ENCODE data around the gene TSPAN18. TPM values are rescaled to one million over a fixed set of nuclear protein-coding genes. Genes with fewer than 3 reads are reported as not detected.

Gene TSPAN18
- total and polyA plus RNA-seq, 2 of the 4 experiments (the other 2 are of a cell fraction), result 0.36 to 1.1 TPM

DNA sequence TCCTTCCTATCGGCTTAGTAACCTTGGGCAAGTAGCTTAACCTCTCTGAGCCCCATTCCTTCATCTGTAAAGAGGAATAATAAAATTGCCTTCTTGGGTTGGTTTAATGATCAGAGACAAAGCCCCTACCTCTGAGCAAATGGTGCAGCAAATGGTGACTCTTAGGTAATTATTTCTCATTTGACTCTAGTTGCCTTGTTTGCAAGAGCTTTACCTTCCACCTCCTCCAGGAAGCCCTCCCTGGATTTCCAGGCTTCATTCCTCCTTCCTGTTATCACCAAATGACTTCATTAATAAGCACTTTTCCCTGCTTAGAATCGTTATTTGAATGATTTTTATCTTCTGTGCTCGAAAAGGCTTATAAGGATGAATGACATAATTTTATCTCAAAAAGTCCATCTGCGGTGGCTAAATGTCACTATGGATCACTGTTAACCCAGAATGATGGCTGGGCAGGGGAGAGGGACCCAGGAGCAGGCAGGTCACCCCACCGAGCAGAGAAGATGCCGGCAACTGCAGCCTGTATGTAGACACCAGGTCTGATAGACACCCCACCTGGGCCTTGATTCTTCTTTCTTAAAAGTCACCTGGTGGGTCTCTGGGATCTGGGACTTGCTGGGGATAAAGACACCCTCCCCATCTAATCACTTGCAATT, 106.6 kb downstream of the TSPAN18 start:
- Histone ChIP-seq H3K4me1 (ENCODE audit: control insufficient read depth, insufficient read depth, low read length) (peaks cover 2% of the 10 kb centered on the region), H3K56ac (ENCODE audit: extremely low read depth, insufficient read depth, low read length) (no peak overlapping the region), H3K9ac (ENCODE audit: low read depth, low read length) (no peak overlapping the region), H2BK20ac (ENCODE audit: low read depth, low read length) (no peak overlapping the region), H3K23ac (ENCODE audit: low read depth, low read length) (no peak overlapping the region), H3K79me1 (ENCODE audit: low read depth in 1 of 2, low read length in 2 of 2) (no peaks in the 10 kb centered on the region), H3K9me1 (ENCODE audit: insufficient read depth, low read length) (no peaks in the 10 kb centered on the region), H4K8ac (ENCODE audit: low read depth in 2 of 2, low read length in 2 of 2) (no peak overlapping the region), H2BK120ac (ENCODE audit: low read depth, low read length) (no peak overlapping the region), H3K36me3 (ENCODE audit: control insufficient read depth, insufficient read depth, low read length) (no peaks in the 10 kb centered on the region), H2BK5ac (ENCODE audit: low read depth, low read length, poor library complexity, severe bottlenecking) (no peak overlapping the region), H2AK9ac (replicated peaks; ENCODE audit: low read depth, low read length, poor library complexity) (no peak overlapping the region), H2AFZ (replicated peaks; ENCODE audit: low read length, poor library complexity) (no peak overlapping the region), H3K18ac (ENCODE audit: low read depth, low read length) (no peak overlapping the region), H3K14ac (replicated peaks; ENCODE audit: low read depth, low read length) (no peak overlapping the region), H3K4ac (ENCODE audit: low read depth, low read length) (no peak overlapping the region), H3K4me3 (ENCODE audit: insufficient read depth, low read depth, low read length) (no peak overlapping the region), H3K27me3 (ENCODE audit: control insufficient read depth, insufficient read depth, low read length) (peaks cover 21% of the 10 kb centered on the region), H3K4me2 (ENCODE audit: low read depth, low read length) (no peak overlapping the region), H2AK5ac (ENCODE audit: low read depth, low read length) (no peak overlapping the region), H3K27ac (ENCODE audit: insufficient read depth, low read length) (no peak overlapping the region), H3K9me3 (ENCODE audit: control insufficient read depth, insufficient read depth, low read length) (no peaks in the 10 kb centered on the region), H4K91ac (ENCODE audit: insufficient read depth, low read depth, low read length) (peak overlapping the region; percentile 0; the same call in 1 of the 2 replicates), H4K5ac (ENCODE audit: low read depth, low read length) (no peak overlapping the region), H2BK15ac (ENCODE audit: low read depth, low read length) (no peak overlapping the region), H4K20me1 (ENCODE audit: insufficient read depth, low read length) (no peaks in the 10 kb centered on the region)
- dilution Hi-C loops (cut with HindIII; ENCODE audit: low sequenced_read_pairs, unreplicated experiment), result no loop called here
- DNase-seq, result no peak
- no CpG with 5 or more reads among the region's 6 CpGs for WGBS, 2 experiments (ENCODE audit: extremely low coverage in 2 of 2, insufficient read length in 1 of 2)
- no peak for ATAC-seq (ENCODE audit: low read depth)
- in situ Hi-C loops (cut with MboI; ENCODE audit: low sequenced_read_pairs), result no loop called here
- TF ChIP-seq MAFK (IDR thresholded peaks at IDR 0.05; ENCODE audit: low read depth, low read length) (no peak), CEBPB (IDR thresholded peaks at IDR 0.05; ENCODE audit: low read depth, low read length) (no peak), RCOR1 (IDR thresholded peaks at IDR 0.05; ENCODE audit: insufficient replicate concordance, low read length) (no peak), MAZ (IDR thresholded peaks at IDR 0.05; ENCODE audit: borderline replicate concordance, low read depth, low read length) (no peak), RAD21 (IDR thresholded peaks at IDR 0.05; ENCODE audit: low read length) (no peak), BHLHE40 (IDR thresholded peaks at IDR 0.05; ENCODE audit: low read depth, low read length) (no peak), NFE2L2 (IDR thresholded peaks at IDR 0.05; ENCODE audit: low read depth, low read length) (no peak), POLR2A (IDR thresholded peaks at IDR 0.05; ENCODE audit: low read depth, low read length) (no peak), SMC3 (IDR thresholded peaks at IDR 0.05; ENCODE audit: low read depth, low read length) (no peak), RFX5 (IDR thresholded peaks at IDR 0.05; ENCODE audit: low read depth, low read length) (no peak)
- TF ChIP-seq, protein P1, sequence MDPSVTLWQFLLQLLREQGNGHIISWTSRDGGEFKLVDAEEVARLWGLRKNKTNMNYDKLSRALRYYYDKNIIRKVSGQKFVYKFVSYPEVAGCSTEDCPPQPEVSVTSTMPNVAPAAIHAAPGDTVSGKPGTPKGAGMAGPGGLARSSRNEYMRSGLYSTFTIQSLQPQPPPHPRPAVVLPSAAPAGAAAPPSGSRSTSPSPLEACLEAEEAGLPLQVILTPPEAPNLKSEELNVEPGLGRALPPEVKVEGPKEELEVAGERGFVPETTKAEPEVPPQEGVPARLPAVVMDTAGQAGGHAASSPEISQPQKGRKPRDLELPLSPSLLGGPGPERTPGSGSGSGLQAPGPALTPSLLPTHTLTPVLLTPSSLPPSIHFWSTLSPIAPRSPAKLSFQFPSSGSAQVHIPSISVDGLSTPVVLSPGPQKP (IDR thresholded peaks at IDR 0.05; ENCODE audit: borderline replicate concordance, low read depth, low read length), result no peak
- TF ChIP-seq, protein P2, sequence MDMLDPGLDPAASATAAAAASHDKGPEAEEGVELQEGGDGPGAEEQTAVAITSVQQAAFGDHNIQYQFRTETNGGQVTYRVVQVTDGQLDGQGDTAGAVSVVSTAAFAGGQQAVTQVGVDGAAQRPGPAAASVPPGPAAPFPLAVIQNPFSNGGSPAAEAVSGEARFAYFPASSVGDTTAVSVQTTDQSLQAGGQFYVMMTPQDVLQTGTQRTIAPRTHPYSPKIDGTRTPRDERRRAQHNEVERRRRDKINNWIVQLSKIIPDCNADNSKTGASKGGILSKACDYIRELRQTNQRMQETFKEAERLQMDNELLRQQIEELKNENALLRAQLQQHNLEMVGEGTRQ (IDR thresholded peaks at IDR 0.05; ENCODE audit: low read depth, low read length), result no peak
- ChIA-PET POLR2A (ENCODE audit: unreplicated experiment) (no interaction called here), CTCF (interaction anchor here (0.7 kb wide), 1 partner anchor 78 kb away, joined by 6 read pairs; no protein-coding TSS in a partner anchor)
- intact Hi-C loops (cut with micrococcal nuclease), result no loop called here
- BruUV-seq (replicated peaks), result no TSS peak

Data from IMR-90 (cell line).